ENCODE measurements around the gene SUMF1.

SUMF1 gene

DNA sequence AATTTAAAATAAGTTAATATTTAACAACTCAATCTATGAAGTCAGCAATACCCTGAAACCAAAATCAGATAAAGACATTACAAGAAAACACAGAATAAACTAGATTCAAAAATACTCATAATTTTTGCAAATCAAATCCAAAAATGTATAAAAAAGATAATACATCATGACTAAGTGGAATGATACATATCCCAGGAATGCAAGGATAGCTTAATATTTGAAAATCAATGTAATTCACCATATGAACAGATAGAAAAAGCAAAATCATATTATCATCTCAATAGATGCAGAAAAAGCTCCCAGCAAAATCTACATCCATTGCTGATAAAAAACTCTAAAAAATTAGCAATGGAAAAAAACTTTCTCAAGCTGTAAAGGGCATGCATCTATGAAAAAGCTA lies 93.4 kb downstream of the SUMF1 start:
- H3K4me1 ChIP-seq (ENCODE audit: control insufficient read depth in 1 of 2, insufficient read depth in 2 of 2, low read length in 2 of 2): no peaks in the 10 kb centered on the region
- H3K27me3 ChIP-seq (ENCODE audit: low read depth, low read length): no peaks in the 10 kb centered on the region
- H3K4me3 ChIP-seq (ENCODE audit: low read depth in 1 of 2, low read length in 2 of 2): no peak overlapping the region
- peaks cover 5 to 22% of the 10 kb centered on the region in 2 donors for H3K36me3 ChIP-seq (ENCODE audit: control insufficient read depth in 1 of 2, insufficient read depth in 2 of 2, low read length in 2 of 2)
- peaks cover 8 to 10% of the 10 kb centered on the region in 2 donors for H3K9me3 ChIP-seq (ENCODE audit: control insufficient read depth in 1 of 2, low read length in 2 of 2)
- H3K27ac ChIP-seq (ENCODE audit: low read length): no peak overlapping the region

DNA sequence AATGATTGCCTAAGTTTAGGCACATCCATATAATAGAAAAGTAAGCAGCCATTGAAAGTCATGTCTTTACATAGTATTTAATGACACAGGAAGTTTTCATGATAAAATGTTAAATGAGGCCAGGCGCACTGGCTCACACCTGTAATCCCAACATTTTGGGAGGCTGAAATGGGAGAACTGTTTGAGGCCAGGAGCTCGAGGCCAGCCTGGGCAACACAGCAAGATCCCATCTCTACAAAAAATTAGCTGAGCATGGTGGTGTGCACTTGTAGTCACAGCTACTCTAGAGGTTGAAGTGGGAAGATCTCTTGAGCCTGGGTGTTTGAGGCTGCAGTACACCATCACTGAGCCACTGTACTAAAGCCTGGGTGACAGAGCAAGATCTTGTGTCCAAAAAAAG lies 104.5 kb downstream of the SUMF1 start:
- peaks cover 0 to 8% of the 10 kb centered on the region in 2 donors for H3K36me3 ChIP-seq (ENCODE audit: control insufficient read depth in 1 of 2, insufficient read depth in 2 of 2, low read length in 2 of 2)
- no peak overlapping the region for H3K4me3 ChIP-seq (ENCODE audit: low read depth in 1 of 2, low read length in 2 of 2)
- no peaks in the 10 kb centered on the region for H3K9me3 ChIP-seq (ENCODE audit: control insufficient read depth in 1 of 2, low read length in 2 of 2)
- H3K4me1 ChIP-seq (ENCODE audit: control insufficient read depth in 1 of 2, insufficient read depth in 2 of 2, low read length in 2 of 2): no peaks in the 10 kb centered on the region
- no peaks in the 10 kb centered on the region for H3K27me3 ChIP-seq (ENCODE audit: low read depth, low read length)
- H3K27ac ChIP-seq (ENCODE audit: low read length): no peak overlapping the region

DNA sequence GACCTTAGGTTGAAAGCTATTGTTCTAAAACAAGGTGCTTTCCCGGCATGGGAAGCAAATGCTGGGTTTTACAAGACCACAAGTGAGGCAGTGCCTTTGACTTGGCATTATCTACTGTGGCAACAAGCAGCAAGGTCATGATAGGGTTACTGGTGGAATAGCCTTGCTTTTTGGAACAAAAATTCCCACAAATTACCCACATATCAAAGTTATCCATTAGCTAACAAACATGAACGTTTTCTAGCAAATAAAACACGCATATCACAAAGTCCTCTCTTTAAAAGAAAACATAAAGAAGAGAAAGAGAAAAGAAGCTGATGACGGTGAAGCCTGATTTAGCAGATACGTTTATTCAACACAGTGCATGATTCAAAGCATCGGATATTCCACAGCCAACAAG lies 106.3 kb downstream of the SUMF1 start:
- H3K27ac ChIP-seq (ENCODE audit: low read length): no peak overlapping the region
- peaks cover 3 to 13% of the 10 kb centered on the region in 2 donors for H3K4me1 ChIP-seq (ENCODE audit: control insufficient read depth in 1 of 2, insufficient read depth in 2 of 2, low read length in 2 of 2)
- H3K4me3 ChIP-seq (ENCODE audit: low read depth in 1 of 2, low read length in 2 of 2): no peak overlapping the region
- H3K9me3 ChIP-seq (ENCODE audit: control insufficient read depth in 1 of 2, low read length in 2 of 2): no peaks in the 10 kb centered on the region
- H3K27me3 ChIP-seq (ENCODE audit: low read depth, low read length): no peaks in the 10 kb centered on the region
- H3K36me3 ChIP-seq (ENCODE audit: control insufficient read depth in 1 of 2, insufficient read depth in 2 of 2, low read length in 2 of 2): peaks cover 0 to 8% of the 10 kb centered on the region in 2 donors

DNA sequence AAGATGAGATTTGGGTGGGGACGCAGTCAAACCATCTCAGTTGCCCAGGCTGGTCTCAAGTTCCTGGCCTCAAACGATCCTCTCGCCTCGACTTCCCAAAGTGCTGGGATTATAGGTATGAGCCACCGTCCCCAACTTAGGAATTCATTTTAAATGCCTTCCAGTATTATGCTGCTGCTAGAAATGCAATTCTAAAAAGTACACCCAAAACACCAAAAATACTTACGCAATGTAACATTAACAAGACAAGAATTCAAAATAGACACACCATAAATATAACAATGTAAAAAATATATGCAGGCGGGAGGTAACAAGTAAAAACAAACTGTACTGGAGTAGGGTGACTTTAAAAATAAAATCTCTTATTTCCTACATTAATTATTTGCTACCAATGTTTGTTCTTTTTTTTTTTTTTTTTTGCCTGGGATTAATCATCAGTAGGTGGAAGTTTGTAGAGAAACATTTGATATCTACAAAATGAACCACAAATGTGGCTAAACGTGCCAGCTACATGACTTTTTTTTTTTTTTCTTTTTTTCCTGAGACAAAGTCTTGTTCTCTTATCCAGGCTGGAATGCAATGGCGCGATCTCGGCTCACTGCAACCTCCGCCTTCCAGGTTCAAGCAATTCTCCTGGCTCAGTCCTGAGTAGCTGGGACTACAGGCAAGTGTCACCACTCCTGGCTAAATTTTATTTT lies 107.1 kb downstream of the SUMF1 start:
- Histone ChIP-seq H3K27me3 (ENCODE audit: low read depth, low read length) (no peaks in the 10 kb centered on the region), H3K9me3 (ENCODE audit: control insufficient read depth in 1 of 2, low read length in 2 of 2) (no peaks in the 10 kb centered on the region), H3K4me1 (ENCODE audit: control insufficient read depth in 1 of 2, insufficient read depth in 2 of 2, low read length in 2 of 2) (peaks cover 8 to 15% of the 10 kb centered on the region in 2 donors), H3K27ac (ENCODE audit: low read length) (no peak overlapping the region), H3K36me3 (ENCODE audit: control insufficient read depth in 1 of 2, insufficient read depth in 2 of 2, low read length in 2 of 2) (peaks cover 0 to 8% of the 10 kb centered on the region in 2 donors), H3K4me3 (ENCODE audit: low read depth in 1 of 2, low read length in 2 of 2) (no peak overlapping the region)

DNA sequence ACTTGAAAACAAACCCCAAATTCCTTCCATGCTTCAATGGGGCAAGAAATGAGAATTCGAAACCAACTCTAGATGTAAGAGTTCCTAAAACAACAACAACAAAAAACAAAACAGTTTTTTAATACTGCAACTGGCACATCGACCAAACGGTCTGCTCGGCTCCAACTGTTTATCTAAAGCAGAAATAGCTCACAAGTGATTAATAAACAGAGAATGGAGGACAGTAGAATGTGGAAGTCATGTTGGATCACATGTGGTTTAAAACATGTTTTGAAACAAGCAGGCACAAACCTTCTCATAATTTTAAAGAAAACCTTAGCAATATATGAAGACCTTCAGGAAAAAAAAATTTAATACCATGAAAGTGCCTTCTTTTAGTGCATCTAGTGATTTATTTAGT lies 108.8 kb downstream of the SUMF1 start:
- peaks cover 8 to 15% of the 10 kb centered on the region in 2 donors for H3K4me1 ChIP-seq (ENCODE audit: control insufficient read depth in 1 of 2, insufficient read depth in 2 of 2, low read length in 2 of 2)
- H3K27me3 ChIP-seq (ENCODE audit: low read depth, low read length): no peaks in the 10 kb centered on the region
- H3K27ac ChIP-seq (ENCODE audit: low read length): no peak overlapping the region
- no peak overlapping the region for H3K4me3 ChIP-seq (ENCODE audit: low read depth in 1 of 2, low read length in 2 of 2)
- H3K9me3 ChIP-seq (ENCODE audit: control insufficient read depth in 1 of 2, low read length in 2 of 2): no peaks in the 10 kb centered on the region
- peaks cover 0 to 8% of the 10 kb centered on the region in 2 donors for H3K36me3 ChIP-seq (ENCODE audit: control insufficient read depth in 1 of 2, insufficient read depth in 2 of 2, low read length in 2 of 2)

DNA sequence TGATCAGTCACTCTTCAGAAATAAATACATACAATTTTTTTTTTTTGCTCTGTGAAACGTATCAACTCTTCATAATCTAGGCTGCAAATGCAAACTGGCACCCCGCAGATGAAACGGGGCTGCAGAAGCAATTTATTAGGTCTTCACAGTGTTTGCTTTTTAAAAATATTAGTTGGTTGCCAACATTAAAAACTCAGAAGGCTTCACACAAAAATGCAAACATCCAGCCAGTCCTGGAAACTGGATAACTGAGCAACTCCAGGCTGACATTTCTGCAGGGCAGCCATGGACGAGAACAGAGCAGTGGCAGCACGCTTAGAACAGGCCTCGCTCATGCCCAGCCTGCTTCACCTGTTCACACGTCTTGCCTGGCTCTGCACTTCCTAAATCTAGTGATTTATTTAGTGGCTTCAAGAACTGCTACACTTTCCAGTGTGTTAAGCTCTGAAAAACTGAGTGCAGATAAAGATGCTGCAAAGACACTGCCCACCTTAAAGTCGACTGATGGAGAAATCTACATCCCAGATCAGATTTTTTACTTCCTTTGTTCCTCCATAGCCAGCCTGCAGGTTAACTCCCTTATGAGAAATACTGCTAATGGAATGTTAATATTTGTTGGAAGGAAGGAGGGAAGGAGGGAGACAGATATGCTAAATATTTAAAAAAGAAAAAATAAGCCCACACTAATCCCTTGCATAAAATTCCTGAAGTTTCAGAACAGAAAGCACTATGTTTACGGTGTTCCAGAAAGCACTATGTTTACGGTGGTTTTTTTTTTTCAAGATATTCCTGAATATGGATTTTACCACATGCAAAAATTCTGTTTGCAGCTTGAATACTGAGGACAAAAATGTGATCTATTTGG lies 110.3 kb downstream of the SUMF1 start:
- H3K4me3 ChIP-seq (ENCODE audit: low read depth in 1 of 2, low read length in 2 of 2): no peak overlapping the region
- peaks cover 8 to 15% of the 10 kb centered on the region in 2 donors for H3K4me1 ChIP-seq (ENCODE audit: control insufficient read depth in 1 of 2, insufficient read depth in 2 of 2, low read length in 2 of 2)
- H3K27ac ChIP-seq (ENCODE audit: low read length): no peak overlapping the region
- H3K27me3 ChIP-seq (ENCODE audit: low read depth, low read length): no peaks in the 10 kb centered on the region
- H3K9me3 ChIP-seq (ENCODE audit: control insufficient read depth in 1 of 2, low read length in 2 of 2): no peaks in the 10 kb centered on the region
- peaks cover 0 to 3% of the 10 kb centered on the region in 2 donors for H3K36me3 ChIP-seq (ENCODE audit: control insufficient read depth in 1 of 2, insufficient read depth in 2 of 2, low read length in 2 of 2)

DNA sequence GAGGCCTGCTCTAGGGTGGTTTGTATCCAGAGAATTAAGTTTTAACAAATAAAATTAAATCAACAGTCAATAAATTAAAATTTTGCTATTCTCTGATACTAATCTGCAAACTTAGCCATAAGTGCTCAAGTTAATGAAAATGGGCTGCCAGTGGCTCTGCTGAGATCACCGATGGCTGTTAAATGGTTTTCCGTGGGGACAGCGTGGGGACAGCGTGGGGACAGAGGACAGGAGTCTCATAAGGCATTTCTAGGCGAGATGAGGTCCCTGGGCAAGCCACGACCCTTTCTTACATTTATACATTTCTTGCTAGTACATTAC lies 110.9 kb downstream of the SUMF1 start:
- H3K27ac ChIP-seq (ENCODE audit: low read length): peak overlapping the region; percentile 64

DNA sequence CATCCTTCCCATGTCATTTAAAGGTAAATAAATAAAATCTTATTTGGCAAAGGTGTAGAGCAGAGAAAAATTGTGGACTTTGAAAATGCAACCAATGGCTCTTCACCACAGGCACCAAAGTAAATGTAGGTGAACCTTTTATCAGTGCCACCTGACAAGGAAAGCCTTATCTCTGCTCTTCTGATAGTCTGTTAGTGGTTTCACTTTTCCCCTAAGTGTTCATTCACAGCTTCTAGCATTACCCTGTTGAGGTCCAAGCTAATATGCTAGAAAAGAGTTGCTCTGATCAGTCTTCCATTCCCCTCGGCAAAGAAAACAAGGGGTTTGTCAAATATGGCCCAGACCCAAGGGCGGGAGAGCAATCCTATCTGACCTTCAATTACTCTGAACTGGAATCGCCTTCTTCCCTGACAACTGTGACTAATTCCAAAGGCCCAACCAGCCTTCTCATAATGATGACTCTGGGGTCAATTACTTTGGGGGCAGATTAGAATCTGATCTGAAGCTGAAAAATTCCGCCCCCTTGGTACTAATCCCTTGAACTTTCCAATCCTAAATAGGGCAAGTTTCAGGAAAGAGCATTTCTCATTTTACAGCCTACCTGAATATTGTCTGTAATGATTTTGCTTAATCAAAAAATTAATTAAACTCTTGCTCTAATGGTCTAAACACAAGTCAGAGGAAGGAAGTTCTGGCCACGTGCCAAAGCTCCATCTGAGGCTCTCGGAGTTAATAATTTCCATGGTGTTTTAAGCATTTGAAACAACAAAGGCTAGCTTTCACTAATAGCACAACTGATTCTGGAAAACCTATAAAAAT lies 111.5 kb downstream of the SUMF1 start:
- Histone ChIP-seq H3K4me3 (ENCODE audit: low read depth in 1 of 2, low read length in 2 of 2) (peak overlapping the region in 1 of 2 donors; percentile 1), H3K36me3 (ENCODE audit: control insufficient read depth in 1 of 2, insufficient read depth in 2 of 2, low read length in 2 of 2) (no peaks in the 10 kb centered on the region), H3K27ac (ENCODE audit: low read length) (peak overlapping the region; percentile 64), H3K4me1 (ENCODE audit: control insufficient read depth in 1 of 2, insufficient read depth in 2 of 2, low read length in 2 of 2) (peaks cover 13 to 15% of the 10 kb centered on the region in 2 donors), H3K27me3 (ENCODE audit: low read depth, low read length) (no peaks in the 10 kb centered on the region), H3K9me3 (ENCODE audit: control insufficient read depth in 1 of 2, low read length in 2 of 2) (no peaks in the 10 kb centered on the region)

More for the DNA sequence above, 110.9 kb downstream of the SUMF1 start:
- Histone ChIP-seq H3K9me3 (ENCODE audit: control insufficient read depth in 1 of 2, low read length in 2 of 2) (no peaks in the 10 kb centered on the region), H3K4me1 (ENCODE audit: control insufficient read depth in 1 of 2, insufficient read depth in 2 of 2, low read length in 2 of 2) (peaks cover 13 to 15% of the 10 kb centered on the region in 2 donors), H3K27me3 (ENCODE audit: low read depth, low read length) (no peaks in the 10 kb centered on the region), H3K36me3 (ENCODE audit: control insufficient read depth in 1 of 2, insufficient read depth in 2 of 2, low read length in 2 of 2) (no peaks in the 10 kb centered on the region), H3K4me3 (ENCODE audit: low read depth in 1 of 2, low read length in 2 of 2) (no peak overlapping the region)

DNA sequence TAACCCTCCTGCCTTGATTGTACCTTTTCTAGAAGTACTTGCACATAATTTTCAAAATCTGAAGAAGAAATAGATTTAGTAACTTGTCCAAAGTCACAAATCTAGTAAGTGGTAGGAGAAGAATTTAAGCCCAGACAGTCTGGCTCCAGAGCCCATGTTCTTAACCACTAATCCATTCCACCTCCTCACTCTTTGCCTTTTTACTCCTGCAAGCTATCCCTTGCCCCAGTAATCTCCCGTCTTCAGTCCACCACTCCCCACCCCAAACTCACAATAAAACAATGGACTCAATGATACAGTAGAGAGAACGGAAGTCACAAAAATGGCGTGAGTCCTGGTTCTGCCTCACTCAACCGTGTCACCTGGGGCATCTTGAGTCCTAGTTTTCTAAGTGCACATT lies 115.2 kb downstream of the SUMF1 start:
- H3K9me3 ChIP-seq (ENCODE audit: control insufficient read depth in 1 of 2, low read length in 2 of 2): peaks cover 0 to 3% of the 10 kb centered on the region in 2 donors
- peak overlapping the region; percentile 77 for H3K27ac ChIP-seq (ENCODE audit: low read length)
- peaks cover 13% of the 10 kb centered on the region in 2 donors for H3K4me1 ChIP-seq (ENCODE audit: control insufficient read depth in 1 of 2, insufficient read depth in 2 of 2, low read length in 2 of 2)
- H3K4me3 ChIP-seq (ENCODE audit: low read depth in 1 of 2, low read length in 2 of 2): peak overlapping the region in 1 of 2 donors; percentile 60
- H3K36me3 ChIP-seq (ENCODE audit: control insufficient read depth in 1 of 2, insufficient read depth in 2 of 2, low read length in 2 of 2): no peaks in the 10 kb centered on the region
- H3K27me3 ChIP-seq (ENCODE audit: low read depth, low read length): no peaks in the 10 kb centered on the region

DNA sequence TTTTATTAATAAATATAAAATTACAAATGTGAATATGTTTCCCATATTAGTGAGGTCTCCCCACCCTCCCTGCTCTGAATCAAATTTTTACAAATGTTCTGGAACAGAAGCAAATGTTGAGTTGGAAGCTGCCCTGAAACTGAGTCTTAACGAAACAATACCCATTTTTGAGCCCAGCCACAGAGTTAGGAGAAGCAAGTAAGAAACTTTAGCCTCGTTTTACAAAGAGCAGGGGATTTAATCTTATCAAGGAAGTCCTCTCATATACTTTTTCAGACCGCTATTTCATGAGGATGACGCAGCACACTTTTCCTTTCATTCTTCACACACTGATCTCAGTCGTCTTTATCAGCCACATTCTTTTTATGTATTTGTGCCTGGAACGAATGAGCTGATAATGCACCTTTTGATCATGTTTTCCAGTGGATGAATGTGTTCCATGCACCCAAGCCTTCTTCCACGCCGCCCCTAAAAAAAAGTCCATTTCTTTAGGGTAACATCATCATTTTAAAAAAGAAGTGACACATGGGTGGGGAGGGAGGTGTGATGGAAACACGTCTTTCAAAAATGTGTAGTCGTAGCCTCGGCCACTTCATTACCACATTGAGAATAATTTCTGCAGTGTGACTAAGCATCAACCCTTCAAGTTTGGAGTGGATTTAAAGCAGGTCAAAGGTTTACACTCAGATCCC lies 115.8 kb downstream of the SUMF1 start:
- Histone ChIP-seq H3K4me3 (ENCODE audit: low read depth in 1 of 2, low read length in 2 of 2) (peak overlapping the region in 1 of 2 donors; percentile 60), H3K27ac (ENCODE audit: low read length) (peak overlapping the region; percentile 77), H3K27me3 (ENCODE audit: low read depth, low read length) (no peaks in the 10 kb centered on the region), H3K36me3 (ENCODE audit: control insufficient read depth in 1 of 2, insufficient read depth in 2 of 2, low read length in 2 of 2) (no peaks in the 10 kb centered on the region), H3K9me3 (ENCODE audit: control insufficient read depth in 1 of 2, low read length in 2 of 2) (peaks cover 0 to 3% of the 10 kb centered on the region in 2 donors), H3K4me1 (ENCODE audit: control insufficient read depth in 1 of 2, insufficient read depth in 2 of 2, low read length in 2 of 2) (peaks cover 7 to 13% of the 10 kb centered on the region in 2 donors)

Measured in muscle layer of duodenum (tissue), 2 donors.